Stimulated activated CD4-positive, alpha-beta T cell treated with anti-CD3 and anti-CD28 coated beads, Interleukin-15, amount 100 ng/mL, for 24 hours (primary cell): ENCODE results near the gene GIGYF2.
"Not testable (repeated sequence)": the region's sequence is repeated elsewhere in the genome, so short reads cannot be mapped to it uniquely, and the experiment has no call there.

ENCODE experiments used
- DNase-seq: peaks from one replicate; pipeline ENCODE4 v3.0.0-alpha.2; 2020

Gene GIGYF2, protein sequence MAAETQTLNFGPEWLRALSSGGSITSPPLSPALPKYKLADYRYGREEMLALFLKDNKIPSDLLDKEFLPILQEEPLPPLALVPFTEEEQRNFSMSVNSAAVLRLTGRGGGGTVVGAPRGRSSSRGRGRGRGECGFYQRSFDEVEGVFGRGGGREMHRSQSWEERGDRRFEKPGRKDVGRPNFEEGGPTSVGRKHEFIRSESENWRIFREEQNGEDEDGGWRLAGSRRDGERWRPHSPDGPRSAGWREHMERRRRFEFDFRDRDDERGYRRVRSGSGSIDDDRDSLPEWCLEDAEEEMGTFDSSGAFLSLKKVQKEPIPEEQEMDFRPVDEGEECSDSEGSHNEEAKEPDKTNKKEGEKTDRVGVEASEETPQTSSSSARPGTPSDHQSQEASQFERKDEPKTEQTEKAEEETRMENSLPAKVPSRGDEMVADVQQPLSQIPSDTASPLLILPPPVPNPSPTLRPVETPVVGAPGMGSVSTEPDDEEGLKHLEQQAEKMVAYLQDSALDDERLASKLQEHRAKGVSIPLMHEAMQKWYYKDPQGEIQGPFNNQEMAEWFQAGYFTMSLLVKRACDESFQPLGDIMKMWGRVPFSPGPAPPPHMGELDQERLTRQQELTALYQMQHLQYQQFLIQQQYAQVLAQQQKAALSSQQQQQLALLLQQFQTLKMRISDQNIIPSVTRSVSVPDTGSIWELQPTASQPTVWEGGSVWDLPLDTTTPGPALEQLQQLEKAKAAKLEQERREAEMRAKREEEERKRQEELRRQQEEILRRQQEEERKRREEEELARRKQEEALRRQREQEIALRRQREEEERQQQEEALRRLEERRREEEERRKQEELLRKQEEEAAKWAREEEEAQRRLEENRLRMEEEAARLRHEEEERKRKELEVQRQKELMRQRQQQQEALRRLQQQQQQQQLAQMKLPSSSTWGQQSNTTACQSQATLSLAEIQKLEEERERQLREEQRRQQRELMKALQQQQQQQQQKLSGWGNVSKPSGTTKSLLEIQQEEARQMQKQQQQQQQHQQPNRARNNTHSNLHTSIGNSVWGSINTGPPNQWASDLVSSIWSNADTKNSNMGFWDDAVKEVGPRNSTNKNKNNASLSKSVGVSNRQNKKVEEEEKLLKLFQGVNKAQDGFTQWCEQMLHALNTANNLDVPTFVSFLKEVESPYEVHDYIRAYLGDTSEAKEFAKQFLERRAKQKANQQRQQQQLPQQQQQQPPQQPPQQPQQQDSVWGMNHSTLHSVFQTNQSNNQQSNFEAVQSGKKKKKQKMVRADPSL (N-terminal part only)

DNA sequence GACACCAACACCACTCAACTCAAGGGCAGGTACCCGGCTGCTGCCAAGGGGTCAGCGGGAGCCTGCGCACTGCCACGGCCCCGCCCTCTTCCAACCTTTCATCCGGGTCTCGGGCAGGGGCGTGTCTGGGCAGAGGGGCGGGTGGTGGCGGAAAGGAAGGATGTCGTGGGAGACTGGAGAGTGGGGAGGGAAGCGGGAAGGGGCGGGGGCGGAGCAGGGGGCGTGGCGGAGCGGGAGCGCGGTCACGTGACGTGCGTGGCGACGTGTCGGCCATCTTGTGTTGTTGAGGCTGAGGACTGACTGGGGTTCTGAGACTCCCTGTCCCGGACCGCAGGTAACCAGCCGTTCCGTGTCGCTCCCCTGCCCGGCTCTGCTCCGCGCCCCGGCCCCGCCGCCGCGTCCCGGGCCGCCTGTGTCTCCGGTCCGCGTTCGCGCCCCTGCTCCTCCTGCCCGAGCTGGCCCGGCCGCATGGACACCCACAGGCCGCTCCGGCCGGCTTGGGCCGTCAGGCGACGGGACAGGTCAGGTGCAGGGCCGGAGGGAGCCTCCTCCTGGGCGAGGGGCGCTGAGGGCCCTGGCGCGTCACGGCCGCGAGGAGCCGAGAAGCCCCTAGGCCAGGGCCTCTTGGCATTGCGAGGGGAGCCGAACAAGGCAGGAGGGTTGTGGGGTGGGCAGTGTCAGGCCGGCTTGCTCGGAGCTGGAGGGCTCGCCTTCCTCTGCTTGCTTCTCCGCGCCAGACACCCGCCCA, at the start of gene GIGYF2:
TSS of gene GIGYF2 (plus strand) at position 273 of the 748 bp plus-strand sequence. CDS start 37,867 bp downstream, outside the sequence.
- peak; percentile 97 for DNase-seq

DNA sequence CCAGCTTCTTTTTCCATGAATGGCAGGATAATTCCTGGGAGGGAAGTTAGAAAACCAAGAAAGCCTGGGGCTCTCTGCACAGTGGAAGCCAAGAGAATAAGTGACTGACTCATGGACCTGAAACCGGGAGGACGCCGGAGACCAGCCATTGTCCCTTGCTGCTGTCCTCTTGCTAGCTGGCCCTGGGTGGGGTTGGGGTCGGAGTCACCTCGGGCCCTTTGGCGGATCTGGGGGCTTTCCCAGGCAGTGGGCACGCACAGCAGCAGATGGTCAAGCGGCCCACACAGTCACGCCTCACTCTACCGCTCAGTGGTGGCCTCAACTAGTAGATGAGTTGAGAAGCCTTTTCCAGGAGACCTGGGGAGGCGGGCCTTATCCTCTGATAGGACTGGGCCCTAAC, 48.1 kb upstream of the GIGYF2 start:
- DNase-seq, result no peak

DNA sequence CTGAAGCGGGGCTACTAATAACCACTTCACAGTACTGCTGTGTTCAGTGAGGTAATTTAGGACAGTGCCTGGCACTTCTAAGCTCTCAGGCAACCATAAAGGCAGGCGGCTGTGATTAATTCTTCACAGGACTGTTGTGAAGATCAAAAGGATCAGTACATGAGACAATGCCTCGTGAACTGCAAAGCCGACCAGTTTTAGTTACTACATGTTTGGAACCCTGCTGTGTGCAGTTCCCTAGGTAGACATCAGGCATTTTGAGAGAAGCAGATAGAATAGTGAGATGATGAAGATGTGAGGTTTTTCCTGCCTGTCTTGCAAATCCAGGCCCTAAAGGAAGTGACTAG, 44.7 kb upstream of the GIGYF2 start:
- no peak for DNase-seq

DNA sequence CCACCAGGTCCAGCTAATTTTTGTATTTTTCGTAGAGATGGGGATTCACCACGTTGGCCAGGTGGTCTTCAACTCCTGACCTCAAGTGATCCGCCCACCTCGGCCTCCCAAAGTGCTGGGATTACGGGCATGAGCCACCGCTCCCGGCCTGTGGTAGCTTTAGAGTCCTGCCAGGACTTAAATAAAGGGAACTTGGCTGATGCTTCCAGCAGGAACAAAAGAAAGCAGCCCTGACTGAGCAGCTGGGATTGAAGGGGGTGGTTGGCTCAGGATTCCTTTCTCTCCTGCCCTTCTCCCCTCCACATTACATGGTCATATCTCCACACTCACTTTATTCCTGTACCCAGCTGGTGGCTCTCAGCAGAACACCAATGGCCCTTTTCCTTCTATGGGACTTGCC, 43.7 kb upstream of the GIGYF2 start:
- DNase-seq, result no peak

DNA sequence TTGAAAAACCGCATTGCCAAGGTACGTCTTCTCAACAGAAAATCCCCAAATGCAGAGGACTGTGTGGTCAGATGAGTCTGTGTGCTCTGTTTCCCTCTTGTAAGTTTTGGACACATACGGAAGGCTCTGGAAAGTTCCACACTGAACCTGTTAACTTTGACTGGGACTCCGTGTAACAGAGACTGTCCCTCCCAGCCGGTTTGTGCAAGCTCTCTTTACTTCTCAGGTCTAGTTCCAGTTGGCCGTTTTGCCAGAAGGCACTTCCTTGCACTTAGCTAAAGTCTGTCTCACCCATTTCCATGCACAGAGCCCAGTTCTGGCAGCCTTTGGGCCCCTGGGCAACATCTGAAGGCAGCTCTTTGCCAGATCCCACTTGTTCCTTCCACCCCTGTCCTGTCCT, 41.7 kb upstream of the GIGYF2 start:
- no peak for DNase-seq

DNA sequence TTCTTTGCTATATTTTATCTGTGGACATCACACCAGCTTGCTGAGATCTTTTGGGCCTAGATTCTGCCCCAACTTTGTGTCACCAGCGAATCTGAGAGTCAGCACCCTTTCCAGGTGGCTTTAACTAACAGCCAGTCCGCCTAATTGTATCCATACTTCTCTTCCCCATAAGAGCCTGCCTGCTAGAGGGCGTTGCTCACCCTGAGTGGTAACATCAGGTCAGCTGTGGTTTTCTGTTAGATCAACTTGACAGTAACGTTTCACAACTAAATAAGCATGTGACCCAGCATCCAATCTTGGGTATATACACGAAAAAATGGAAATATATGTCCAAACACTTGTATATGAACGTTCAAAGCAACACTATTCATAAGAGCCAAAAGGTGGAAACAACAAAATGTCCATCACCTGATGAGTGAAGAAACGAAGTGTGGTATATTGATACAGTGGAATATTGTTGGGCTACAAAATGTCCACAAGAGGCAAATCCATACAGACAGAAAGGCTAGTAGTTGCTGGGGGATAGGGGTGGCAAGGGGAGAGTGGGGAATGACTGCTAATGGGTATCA, 38.8 kb upstream of the GIGYF2 start:
- DNase-seq, result no peak

DNA sequence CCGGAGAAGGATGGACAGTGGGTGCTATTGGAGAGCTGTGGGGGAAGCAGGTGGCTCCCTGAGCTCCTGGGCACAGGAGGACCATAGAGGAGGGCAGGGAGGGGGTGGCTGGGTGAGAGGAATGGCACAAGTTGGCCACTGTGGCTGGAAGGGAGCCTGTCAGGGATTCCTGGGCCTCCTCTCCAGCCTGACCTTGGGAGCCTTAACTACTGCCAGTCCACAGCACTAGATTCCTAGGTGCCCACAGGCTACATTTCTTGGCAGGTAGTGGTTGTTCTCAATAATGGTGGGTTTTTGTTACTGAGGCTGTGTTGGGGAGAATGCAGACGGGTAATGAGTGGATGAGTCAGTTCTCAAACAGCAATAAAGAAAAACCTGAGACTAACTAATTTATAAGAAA, 37.8 kb upstream of the GIGYF2 start:
- no peak for DNase-seq

DNA sequence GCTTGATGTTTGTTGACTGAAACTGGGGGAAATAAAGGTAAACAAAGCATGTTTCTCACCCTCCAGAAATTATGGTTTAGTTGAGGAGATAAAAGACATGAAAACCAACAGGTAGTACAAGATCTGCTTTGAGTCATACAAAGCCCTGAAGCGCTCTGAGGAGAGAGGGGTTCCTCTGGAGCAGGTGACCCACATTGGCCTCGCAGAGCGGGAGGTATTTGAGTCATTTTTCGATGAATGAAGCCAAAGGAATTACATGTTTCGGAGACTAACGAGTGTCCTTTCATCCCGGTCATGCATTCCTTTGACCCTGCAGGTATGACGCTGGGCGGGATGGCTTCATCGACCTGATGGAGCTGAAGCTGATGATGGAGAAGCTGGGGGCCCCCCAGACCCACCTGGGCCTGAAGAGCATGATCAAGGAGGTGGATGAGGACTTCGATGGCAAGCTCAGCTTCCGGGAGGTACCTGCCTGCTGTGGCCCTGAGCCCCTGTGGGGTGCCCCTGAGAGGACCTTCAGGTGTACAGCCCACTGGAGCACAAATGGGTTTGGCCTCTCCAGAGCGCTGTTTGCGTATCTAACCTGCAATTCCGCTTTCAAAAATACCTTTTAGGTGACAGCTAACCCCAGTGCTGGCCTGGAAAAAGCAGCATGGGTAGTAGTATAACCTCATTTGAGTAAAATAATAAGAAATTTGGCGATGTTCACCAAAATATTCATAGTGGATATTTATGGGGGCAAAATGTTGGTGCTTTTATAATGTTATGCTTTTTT, 34.5 kb upstream of the GIGYF2 start:
- no peak for DNase-seq

DNA sequence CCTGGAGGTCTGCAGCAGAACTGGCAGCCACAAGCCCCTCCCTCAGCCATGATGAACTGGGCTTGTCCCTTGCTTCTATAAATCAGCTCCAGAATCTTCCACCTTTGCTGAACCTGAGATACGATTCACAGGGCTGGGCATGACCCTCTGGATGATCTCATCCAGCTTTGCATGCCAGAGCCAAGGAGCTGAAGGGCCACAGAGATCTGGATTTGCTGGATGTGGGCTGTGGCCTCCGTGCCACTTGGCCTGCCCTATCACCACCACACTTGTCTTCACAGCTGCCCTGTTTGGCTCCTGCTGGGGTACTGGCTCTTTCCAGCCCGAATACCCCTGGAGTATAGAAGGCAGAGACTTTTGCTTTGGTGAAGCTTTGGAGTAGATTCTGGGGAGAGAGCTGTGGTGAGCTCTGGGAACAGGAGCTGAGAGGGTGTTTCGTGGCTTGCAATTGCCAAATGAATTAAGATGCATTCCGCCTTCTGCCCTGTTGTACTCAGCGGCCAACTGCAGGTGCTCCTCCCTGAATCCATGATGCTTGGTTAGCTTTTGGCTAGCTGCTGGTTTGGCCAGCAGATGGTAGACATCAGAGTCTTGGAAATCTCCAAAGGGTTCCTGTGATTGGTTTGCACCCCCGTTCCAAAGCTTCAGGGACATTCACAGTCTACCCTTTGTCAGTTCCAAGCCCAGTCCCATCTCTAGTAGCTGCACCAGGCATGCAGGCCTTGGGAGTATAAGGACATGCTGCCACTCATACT, 30.9 kb upstream of the GIGYF2 start:
- no peak for DNase-seq

DNA sequence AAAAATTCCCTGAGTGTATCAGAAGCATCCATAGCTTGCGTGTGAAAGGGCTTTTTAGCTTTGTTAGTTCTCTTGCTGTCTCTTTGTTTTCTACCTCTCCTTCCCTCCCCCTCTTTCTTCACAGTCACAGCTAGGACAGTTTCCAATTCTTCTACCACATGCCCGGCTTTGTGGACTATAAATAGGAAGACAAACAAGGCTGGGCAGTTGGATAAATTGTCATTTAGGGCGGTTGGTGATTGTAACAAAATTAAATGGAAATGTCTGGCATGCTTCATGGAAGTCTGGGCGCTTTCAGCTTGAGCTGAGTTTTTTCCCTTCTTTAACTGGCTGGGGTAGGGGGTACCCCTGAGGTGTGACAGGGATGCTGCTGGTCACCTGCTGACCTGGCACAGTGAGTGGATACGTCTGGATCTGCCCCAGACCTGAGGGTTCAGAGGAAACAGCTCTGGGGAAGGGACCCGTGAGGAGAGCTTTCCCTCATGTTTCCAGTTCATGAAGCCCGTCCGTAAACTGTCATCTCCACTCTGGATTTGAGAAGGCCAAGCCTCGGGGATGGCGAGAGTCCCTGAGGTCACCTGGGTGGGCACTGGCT, 29.0 kb upstream of the GIGYF2 start:
- DNase-seq, result no peak

DNA sequence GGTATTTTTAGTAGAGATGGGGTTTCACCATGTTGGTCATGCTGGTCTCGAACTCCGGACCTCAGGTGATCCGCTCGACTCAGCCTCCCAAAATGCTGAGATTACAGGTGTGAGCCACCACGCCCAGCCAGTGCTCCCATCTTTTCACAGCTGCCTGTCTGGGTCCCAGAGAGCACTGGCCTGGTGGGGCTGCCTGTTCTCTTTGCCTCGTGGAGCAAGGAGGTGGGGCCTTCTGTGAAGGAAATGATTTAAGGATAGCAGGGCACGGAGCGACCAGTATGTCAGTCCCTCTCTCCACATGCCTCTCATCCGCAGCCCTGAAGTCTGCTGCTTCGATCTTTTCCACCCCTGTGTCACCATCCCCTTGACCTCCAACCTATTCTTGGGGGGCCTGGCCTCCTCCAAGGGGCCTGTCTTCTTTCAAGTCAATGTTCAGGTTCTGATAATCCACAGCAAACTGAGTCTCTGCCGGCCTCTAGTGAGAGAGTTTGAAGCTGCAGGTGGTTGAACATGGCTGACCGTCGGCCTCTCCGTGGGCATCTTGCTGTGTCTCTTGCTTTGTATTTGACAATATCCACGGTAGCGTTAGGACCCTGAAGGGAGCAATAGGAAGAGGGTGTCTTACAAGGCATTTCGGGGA, 28.2 kb upstream of the GIGYF2 start:
- no peak for DNase-seq

DNA sequence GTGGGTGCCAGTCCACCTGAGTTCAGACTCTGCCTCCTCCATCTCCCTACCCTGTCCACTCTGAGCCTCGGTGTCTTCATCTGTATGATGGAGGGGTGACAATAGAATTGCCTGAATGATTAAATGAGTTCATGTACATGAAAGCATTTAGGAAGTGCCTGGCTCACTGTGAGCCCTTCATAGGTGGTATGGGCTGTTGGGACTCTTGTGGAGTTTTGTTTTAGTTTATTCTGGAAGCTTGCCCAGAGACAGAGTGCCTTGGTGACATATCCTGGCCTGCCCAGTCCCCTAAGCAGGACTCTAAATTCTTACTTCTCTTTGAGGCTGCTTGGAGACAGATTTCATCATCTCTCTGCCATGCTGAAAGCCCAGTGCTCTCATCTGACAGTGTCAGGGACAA, 24.5 kb upstream of the GIGYF2 start:
- DNase-seq, result no peak

DNA sequence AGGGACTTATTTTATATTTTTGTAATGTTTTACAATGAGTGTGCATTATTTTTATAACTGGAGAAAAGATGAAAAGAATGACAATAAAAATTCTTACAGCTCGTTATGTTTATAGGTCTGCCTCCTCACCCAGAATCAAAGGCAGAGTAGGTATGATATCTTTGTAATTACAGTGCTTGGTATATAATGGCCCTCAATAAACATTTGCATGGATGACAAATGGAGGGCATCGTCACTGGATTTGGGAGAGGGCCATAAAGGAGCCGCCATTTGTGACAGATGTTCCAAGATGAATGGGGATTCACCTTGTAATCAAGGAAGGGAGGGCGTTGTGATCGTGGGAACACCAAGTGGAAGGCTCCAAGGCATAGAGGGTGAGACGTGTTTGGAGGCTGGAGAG, 22.6 kb upstream of the GIGYF2 start:
- no peak for DNase-seq

DNA sequence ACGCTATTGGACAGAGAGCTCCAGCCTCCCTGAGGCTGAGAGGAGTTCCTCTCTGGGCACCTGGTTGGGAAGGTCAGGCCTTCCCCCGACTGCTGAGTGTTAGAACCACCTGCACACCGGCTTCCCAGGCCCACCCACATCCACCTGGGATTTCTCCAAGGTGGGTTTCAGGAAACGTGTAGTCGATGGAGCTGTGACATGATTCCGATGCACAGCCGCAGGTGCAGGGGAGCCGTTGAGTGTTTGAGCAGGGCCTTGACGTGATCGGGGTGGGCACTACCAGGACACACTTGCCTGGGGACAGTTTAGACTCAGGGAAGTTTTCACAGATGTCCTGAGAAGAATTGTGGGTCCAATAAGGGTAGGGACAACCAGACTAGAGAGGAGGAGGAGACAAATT, 21.8 kb upstream of the GIGYF2 start:
- no peak for DNase-seq

DNA sequence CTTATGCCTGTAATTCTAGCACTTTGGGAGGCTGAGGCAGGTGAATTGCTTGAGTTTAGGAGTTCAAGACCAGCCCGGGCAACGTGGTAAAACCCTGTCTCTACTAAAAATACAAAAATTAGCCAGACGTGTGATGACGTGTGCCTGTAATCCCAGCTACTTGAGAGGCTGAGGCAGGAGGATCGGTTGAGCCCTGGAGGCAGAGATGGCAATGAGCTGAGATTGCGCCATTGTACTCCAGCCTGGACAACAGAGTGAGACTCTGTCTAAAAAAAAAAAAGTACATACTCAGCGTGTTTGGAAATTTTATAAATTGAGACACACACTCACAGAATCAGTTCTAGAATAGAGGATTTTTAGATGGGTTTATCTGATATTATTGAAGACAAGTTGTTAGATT, 17.1 kb upstream of the GIGYF2 start:
- no peak for DNase-seq

DNA sequence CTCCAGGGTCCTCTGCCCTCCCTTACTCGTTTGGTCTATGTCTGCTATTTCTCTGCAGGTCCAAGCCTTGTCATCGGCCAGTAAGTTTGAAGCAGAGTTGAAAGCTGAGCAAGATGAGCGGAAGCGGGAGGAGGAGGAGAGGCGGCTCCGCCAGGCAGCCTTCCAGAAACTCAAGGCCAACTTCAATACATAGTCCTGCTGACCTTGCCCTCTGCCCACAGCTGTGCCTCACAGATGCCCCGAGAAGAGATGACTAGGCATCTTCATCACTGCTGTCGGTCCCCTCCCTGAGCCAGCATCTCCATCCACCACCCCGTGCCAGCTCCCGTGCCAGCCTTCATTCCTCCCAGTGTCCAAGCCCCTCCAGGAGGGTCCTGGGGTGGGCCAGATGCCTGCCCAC, 15.6 kb upstream of the GIGYF2 start:
- no peak for DNase-seq

DNA sequence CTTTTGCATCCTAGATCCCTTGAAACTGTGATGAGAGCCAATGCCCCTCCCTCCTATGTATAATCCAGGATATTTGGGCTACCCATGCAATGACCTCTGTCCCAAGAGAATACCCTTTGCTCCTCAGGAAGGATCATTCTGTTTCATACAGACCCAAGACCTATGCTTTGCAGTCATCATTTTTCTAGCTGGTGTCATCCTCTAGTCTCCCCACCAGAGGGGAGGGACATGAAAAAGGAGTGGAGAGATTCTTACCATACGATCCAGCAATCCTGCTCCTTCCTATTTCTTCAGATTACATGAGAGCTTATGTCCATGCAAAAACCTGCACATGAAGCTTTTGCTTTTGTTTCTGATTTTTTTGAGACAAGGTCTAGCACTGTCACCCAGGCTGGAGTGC, 13.8 kb upstream of the GIGYF2 start:
- no peak for DNase-seq

DNA sequence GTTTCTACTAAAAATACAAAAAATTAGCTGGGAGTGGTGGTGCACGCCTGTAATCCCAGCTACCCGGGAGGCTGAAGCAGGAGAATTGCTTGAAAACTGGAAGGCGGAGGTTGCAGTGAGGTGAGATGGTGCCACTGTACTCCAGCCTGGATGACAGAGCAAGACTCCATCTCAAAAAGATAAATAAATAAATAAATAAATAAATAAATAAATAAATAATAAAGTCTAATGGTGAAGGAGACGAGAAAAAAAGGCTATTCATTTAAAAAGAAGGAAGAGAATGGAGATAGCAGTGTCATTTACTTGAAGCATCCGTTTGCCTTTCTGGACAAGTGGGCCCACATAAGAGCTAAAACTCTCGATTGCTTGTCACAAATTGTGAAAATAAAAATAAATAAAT, 11.7 kb upstream of the GIGYF2 start:
- not testable (repeated sequence) for DNase-seq

DNA sequence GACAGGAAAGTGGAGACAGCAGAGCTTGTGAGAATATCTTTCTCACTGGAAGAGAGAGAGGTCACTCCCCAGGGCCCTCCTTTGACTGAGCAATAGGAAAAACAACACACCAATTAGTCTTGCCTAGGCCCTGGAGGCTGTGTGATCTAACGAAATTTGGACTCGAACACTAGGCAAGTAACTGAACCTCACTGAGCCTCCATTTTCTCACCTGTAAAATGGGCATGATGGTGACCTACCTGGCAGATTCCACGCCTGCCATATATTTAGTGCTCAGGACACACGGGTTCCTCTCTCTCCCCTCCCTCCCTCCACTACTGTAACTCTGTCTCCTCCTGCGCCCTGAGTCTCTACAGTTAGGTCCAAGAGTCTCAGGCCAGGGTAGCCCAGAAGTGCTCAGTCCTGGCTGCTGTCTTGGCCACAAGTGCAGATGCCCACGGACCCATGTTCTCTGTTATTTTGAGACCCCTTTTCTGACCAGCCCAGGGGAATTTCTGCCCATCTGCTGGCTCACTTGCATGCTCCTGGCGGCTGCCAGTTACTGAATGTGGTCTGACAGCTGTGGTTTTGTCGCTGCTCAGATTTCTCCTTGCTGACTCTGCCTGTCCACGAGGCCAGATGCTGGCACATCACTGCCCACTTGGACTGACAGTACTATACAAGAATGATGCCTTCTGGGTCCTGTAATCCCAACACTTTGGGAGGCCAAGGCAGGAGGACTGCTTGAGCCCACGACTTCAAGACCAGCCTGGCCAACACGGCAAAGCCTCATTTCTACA, 9.6 kb upstream of the GIGYF2 start:
- DNase-seq, result no peak
